ENCODE results near the gene GAREM1. TPM values are rescaled to one million over a fixed set of nuclear protein-coding genes. Genes with fewer than 3 reads are reported as not detected.

The GAREM1 gene
- total and polyA plus RNA-seq, 2 of the 8 experiments (the other 6 are each of a cell fraction or from before 2014, with no cell fraction given) = 3.6 to 9.2 TPM

DNA sequence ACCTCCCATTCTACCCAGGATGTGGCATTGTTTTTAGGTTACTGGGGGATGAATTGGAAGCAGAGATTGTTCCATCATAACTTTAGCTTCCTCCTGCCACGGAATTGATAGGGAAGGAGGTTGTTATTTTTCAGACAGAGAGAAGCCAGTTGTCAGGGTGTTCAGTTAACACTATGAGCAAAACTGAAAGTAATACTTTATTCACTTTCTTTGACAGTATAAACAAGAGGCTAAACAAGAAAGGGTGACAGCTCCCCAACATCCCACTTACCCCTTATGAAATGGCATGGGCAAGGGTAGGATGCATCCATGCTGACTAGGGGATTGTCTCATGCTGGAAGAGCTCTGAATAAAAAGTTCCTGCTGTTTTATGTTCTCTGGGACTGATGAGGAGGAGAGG lies 36.4 kb upstream of the GAREM1 start:
- 90% methylated on average over 1 of the region's 1 CpG; no CpG with 5 or more reads in 1 of the 2 experiments for WGBS, 2 experiments (ENCODE audit: extremely low coverage in 1 of 2, insufficient coverage in 1 of 2, insufficient read length in 1 of 2, insufficient replicate concordance in 2 of 2, low coverage in 1 of 2, low lambda C conversion rate in 2 of 2, missing lambda C conversion rate in 1 of 2)
- H3K56ac ChIP-seq (replicated peaks; ENCODE audit: insufficient read length, low read depth, low read length) = no peak overlapping the region
- H3K27me3 ChIP-seq (replicated peaks in 1 of 4; ENCODE audit: control insufficient read depth in 3 of 4, extremely low read depth in 1 of 4, insufficient read depth in 3 of 4, low read length in 3 of 4) = peaks cover 0 to 2% (median 0%) of the 10 kb centered on the region in 4 experiments; a peak in 1 of 7 replicates
- H3K4me1 ChIP-seq (replicated peaks in 1 of 4; ENCODE audit: control insufficient read depth in 3 of 4, insufficient read depth in 4 of 4, low read length in 3 of 4) = no peaks in the 10 kb centered on the region
- H3K18ac ChIP-seq (ENCODE audit: extremely low read depth, low read length) = no peak overlapping the region
- FAIRE-seq = no peak
- no peaks in the 10 kb centered on the region for H4K20me1 ChIP-seq (replicated peaks in 1 of 2; ENCODE audit: control insufficient read depth in 1 of 2, insufficient read depth in 2 of 2, low read length in 2 of 2)
- ChIA-PET CTCF (ENCODE audit: partially characterized antibody) (interaction anchor here (0.7 to 1.2 kb wide), 2 partner anchors 35 to 161 kb away, joined by 3 to 5 read pairs; no protein-coding TSS in a partner anchor), POLR2A (ENCODE audit: partially characterized antibody) (no interaction called here)
- H3K79me1 ChIP-seq (ENCODE audit: low read depth, low read length) = no peaks in the 10 kb centered on the region
- H3K27ac ChIP-seq (ENCODE audit: low read depth, low read length) = no peak overlapping the region
- H2AK5ac ChIP-seq (ENCODE audit: low read depth, low read length) = no peak overlapping the region
- H2AFZ ChIP-seq (ENCODE audit: low read length) = no peak overlapping the region
- no peak overlapping the region for H3K14ac ChIP-seq (ENCODE audit: insufficient read length)
- H2BK120ac ChIP-seq (replicated peaks; ENCODE audit: low read depth, low read length) = no peak overlapping the region
- H4K5ac ChIP-seq (ENCODE audit: insufficient read length, low read depth, low read length) = no peak overlapping the region
- no peak overlapping the region for H2BK20ac ChIP-seq (ENCODE audit: low read length)
- no peaks in the 10 kb centered on the region for H3K9me3 ChIP-seq (ENCODE audit: insufficient read depth in 2 of 2, low read depth in 1 of 2, low read length in 1 of 2)
- no peak overlapping the region for H3K4me3 ChIP-seq (ENCODE audit: extremely low read depth in 1 of 4, insufficient read depth in 2 of 4, low read depth in 3 of 4, low read length in 4 of 4)
- no peaks in the 10 kb centered on the region for H3K23me2 ChIP-seq (ENCODE audit: low read depth, low read length)
- H3K79me2 ChIP-seq (ENCODE audit: control insufficient read depth in 1 of 2, insufficient read depth in 2 of 2, low read length in 2 of 2) = no peaks in the 10 kb centered on the region
- no peaks in the 10 kb centered on the region for H3K36me3 ChIP-seq (ENCODE audit: control insufficient read depth in 2 of 4, insufficient read depth in 4 of 4, low read length in 3 of 4)
- H2BK15ac ChIP-seq (ENCODE audit: low read length) = no peak overlapping the region
- no peak overlapping the region for H3K9ac ChIP-seq (replicated peaks in 1 of 4; ENCODE audit: extremely low read depth in 1 of 4, low read depth in 3 of 4, low read length in 3 of 4)
- H3K4me2 ChIP-seq (ENCODE audit: insufficient read depth in 1 of 2, low read depth in 2 of 2, low read length in 2 of 2) = no peak overlapping the region
- no peak overlapping the region for H3K23ac ChIP-seq (ENCODE audit: insufficient read length)
- H2BK12ac ChIP-seq (ENCODE audit: low read depth, low read length) = no peak overlapping the region
- no peak overlapping the region for H4K91ac ChIP-seq (replicated peaks; ENCODE audit: insufficient read length, low read length)
- DNase-seq (ENCODE audit: low read depth in 1 of 2, low spot score in 2 of 2) = no peak
- H2BK5ac ChIP-seq (ENCODE audit: low read depth, low read length) = no peak overlapping the region
- no peak overlapping the region for H3K4ac ChIP-seq (replicated peaks; ENCODE audit: insufficient read length, low read depth, low read length)
- no peak overlapping the region for H4K8ac ChIP-seq (ENCODE audit: extremely low read depth, insufficient read depth, low read length)
- no peak for TF ChIP-seq YY1 (IDR thresholded peaks at IDR 0.05; ENCODE audit: low read depth, low read length)
- no peak for TF ChIP-seq PHF8 (conservative IDR thresholded peaks at IDR 0.05; ENCODE audit: low read depth, low read length)
- no peak for TF ChIP-seq RAD21 (IDR thresholded peaks at IDR 0.05 in 1 of 2, conservative IDR thresholded peaks at IDR 0.05 in 1 of 2; ENCODE audit: low read depth in 2 of 2, low read length in 2 of 2)

Data from H1 (cell line).